Psoas muscle (tissue), 8 donors: ENCODE results near the gene PDZD2. TPM values are rescaled to one million over a fixed set of nuclear protein-coding genes. Genes with fewer than 3 reads are reported as not detected.

Source experiments
- ATAC-seq, 4 donors: fragments of 200-7000 bp; cut with Tn5 transposase; one replicate each; pipeline ENCODE4 v1.9.1; 2020; ENCODE audit warnings: moderate library complexity in 3 of 4, mild to moderate bottlenecking in 2 of 4
- DNase-seq, 2 donors: peaks; one replicate each; pipeline ENCODE4 v3.0.0-alpha.2; 2020
- H3K27ac ChIP-seq: fragments of 200-600 bp; one replicate; pipeline ENCODE4 v1.8.0; 2022
- H3K27me3 ChIP-seq, 3 donors: fragments of 200-600 bp in 1 of 3; one replicate each; pipeline versions ENCODE4 v1.6.1 to v1.8.0; 2013 to 2022; ENCODE audit warnings: low read length in 2 of 3, mild to moderate bottlenecking in 2 of 3, moderate library complexity in 1 of 3; ENCODE audit not compliant: insufficient read depth in 3 of 3
- H3K36me3 ChIP-seq, 2 donors: fragments of 200-600 bp in 1 of 2; one replicate each; pipeline versions ENCODE4 v1.6.1 to v1.8.0; 2013 to 2022; ENCODE audit warnings: low read depth in 1 of 2, mild to moderate bottlenecking in 1 of 2, moderate library complexity in 1 of 2; ENCODE audit not compliant: insufficient read depth in 1 of 2
- H3K4me1 ChIP-seq: fragments of 200-600 bp; one replicate; pipeline ENCODE4 v1.8.0; 2022
- H3K4me3 ChIP-seq: fragments of 200-600 bp; one replicate; pipeline ENCODE4 v1.8.0; 2022; ENCODE audit warnings: mild to moderate bottlenecking
- H3K9me3 ChIP-seq: fragments of 200-600 bp; one replicate; pipeline ENCODE4 v1.8.0; 2022
- WGBS, 3 donors: extraction: QIAGEN DNeasy Blood & Tissue Kit; methylation state at CpG; one replicate each; pipeline versions ENCODE4 v1.1.6 to v1.1.7; 2013; 5-methylcytosine and 5-hydroxymethylcytosine counted together
- intact Hi-C, 2 donors: fragments of 100-400 bp; cut with DNase I; formaldehyde crosslinking; loops; one replicate each; pipeline versions ENCODE4 v1.11.0 to v1.14.2; 2022
- polyA plus RNA-seq, 3 donors: library from polyadenylated mRNA; stranded (reverse); fragments of 200-250 nt; gene quantifications; one replicate each; pipeline ENCODE4 v1.2.3, GENCODE V29; 2013
- total RNA-seq, 4 donors: library from RNA; stranded (reverse); fragmentation: NEBNext Ultra II Directional in 2 of 4; extraction: Animal tissue kit (Norgen Biotek cat#: 25700) in 2 of 4; gene quantifications; one replicate each; pipeline versions ENCODE4 v1.2.1 to v1.2.4, GENCODE V29; 2021 to 2023
- TF ChIP-seq, protein P1 (sequence below): fragments of 200-600 bp; IDR thresholded peaks from one replicate; pipeline ENCODE4 v1.8.0; 2022; ENCODE audit warnings: antibody characterized with exemption
- donor health status: healthy with polysubstance abuse.
- donor health status: DM: no; HTN: no; CAD: no; lungs with moderate emphysema.
- donor health status: Bipolar disorder and iron deficiency.
- donor health status: healthy.
- donor health status: DM: yes; HTN: yes; CAD: no.
- donor health status: DM: no; HTN: no; CAD: no.
- donor health status: DM: no; HTN: no; CAD: no.
- donor health status: DM: yes; HTN: yes; CAD: no.

The PDZD2 gene
- total and polyA plus RNA-seq, 7 donors: 1.4 to 17.5 (median 4.5) TPM

DNA sequence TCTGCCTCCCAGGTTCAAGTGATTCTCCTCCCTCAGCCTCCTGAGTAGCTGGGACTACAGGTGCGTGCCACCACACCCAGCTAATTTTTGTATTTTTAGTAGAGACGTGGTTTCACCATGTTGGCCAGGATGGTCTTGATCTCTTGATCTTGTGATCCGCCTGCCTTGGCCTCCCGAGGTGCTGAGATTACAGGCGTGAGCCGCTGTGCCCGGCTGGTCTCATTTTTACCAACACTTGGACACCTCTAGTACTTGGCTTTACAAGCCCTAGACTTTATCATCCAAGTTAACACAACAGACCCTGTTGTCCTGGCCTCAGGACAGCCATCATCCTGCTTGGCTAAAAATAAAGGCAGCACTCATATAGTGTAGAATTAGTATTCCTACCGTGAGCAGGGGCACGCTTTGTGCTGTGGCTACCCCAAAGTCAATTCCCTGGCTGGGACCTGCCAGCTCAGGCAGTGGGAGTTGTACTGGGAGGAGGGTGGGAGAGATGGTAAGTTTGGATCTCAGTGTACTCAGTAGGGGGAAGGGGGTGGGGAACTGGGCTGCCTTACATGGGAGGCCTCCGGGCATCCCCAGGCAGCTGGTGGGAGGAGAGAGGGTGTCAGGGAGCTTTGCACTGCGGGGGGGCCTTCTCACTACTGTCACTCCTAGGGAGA is 6.6 kb downstream of the PDZD2 start:
- no peaks in the 10 kb centered on the region for H3K36me3 ChIP-seq
- WGBS, 3 donors: 61 to 79% (median 79%) methylated on average over 10 to 11 of the region's 11 CpGs
- intact Hi-C loops: loop anchor here in 1 of 2 donors (10.0 kb wide), 1 partner anchor 449 kb away; no protein-coding TSS in a partner anchor
- no peaks in the 10 kb centered on the region for H3K9me3 ChIP-seq
- ATAC-seq (peak in 1 of 4 donors; percentile 47), DNase-seq (no peak)
- no peak overlapping the region for H3K27ac ChIP-seq
- TF ChIP-seq, protein P1, sequence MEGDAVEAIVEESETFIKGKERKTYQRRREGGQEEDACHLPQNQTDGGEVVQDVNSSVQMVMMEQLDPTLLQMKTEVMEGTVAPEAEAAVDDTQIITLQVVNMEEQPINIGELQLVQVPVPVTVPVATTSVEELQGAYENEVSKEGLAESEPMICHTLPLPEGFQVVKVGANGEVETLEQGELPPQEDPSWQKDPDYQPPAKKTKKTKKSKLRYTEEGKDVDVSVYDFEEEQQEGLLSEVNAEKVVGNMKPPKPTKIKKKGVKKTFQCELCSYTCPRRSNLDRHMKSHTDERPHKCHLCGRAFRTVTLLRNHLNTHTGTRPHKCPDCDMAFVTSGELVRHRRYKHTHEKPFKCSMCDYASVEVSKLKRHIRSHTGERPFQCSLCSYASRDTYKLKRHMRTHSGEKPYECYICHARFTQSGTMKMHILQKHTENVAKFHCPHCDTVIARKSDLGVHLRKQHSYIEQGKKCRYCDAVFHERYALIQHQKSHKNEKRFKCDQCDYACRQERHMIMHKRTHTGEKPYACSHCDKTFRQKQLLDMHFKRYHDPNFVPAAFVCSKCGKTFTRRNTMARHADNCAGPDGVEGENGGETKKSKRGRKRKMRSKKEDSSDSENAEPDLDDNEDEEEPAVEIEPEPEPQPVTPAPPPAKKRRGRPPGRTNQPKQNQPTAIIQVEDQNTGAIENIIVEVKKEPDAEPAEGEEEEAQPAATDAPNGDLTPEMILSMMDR: no peak
- no peaks in the 10 kb centered on the region for H3K4me1 ChIP-seq
- H3K4me3 ChIP-seq: no peak overlapping the region
- no peaks in the 10 kb centered on the region for H3K27me3 ChIP-seq

GRCh38 chr5:31648326-31648725 is 9.4 kb downstream of the PDZD2 start:
- Histone ChIP-seq H3K27ac (no peak overlapping the region), H3K4me3 (no peak overlapping the region), H3K36me3 (no peaks in the 10 kb centered on the region), H3K9me3 (no peaks in the 10 kb centered on the region), H3K27me3 (no peaks in the 10 kb centered on the region), H3K4me1 (no peaks in the 10 kb centered on the region)
- DNase-seq: no peak
- no peak for ATAC-seq
- intact Hi-C loops: loop anchor here in 1 of 2 donors (10.0 kb wide), 1 partner anchor 446 kb away; no protein-coding TSS in a partner anchor
- TF ChIP-seq, protein P1: no peak
- 92 to 94% (median 94%) methylated on average over 6 of the region's 6 CpGs for WGBS, 3 donors

GRCh38 chr5:31651241-31651640 is 12.3 kb downstream of the PDZD2 start:
- H3K27me3 ChIP-seq: no peaks in the 10 kb centered on the region
- H3K9me3 ChIP-seq: no peaks in the 10 kb centered on the region
- DNase-seq (no peak), ATAC-seq (no peak)
- intact Hi-C loops: no loop called here
- TF ChIP-seq, protein P1: no peak
- H3K4me1 ChIP-seq: no peaks in the 10 kb centered on the region
- H3K4me3 ChIP-seq: no peak overlapping the region
- 89 to 93% (median 92%) methylated on average over 3 of the region's 3 CpGs for WGBS, 3 donors
- H3K27ac ChIP-seq: no peak overlapping the region
- no peaks in the 10 kb centered on the region for H3K36me3 ChIP-seq

DNA sequence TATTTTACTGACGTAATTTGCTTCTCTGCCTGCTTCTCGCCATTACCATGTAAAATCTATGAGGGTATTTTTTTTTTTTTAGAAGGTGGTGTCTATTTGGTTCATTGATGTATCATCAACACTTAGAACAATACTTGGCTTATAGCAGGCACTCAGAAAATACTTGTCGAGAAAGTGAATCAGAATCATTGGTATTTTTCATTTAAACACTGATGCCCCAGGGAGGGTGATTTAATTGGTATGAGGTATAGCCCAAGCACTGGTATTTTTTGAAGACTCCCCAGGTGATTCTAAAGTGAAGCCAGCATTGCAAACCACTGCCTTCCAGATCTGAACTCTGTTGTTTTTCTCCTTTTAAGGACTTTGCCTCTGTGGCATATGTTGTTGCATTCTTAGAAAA is 16.6 kb downstream of the PDZD2 start:
- H3K27ac ChIP-seq: no peak overlapping the region
- ATAC-seq (no peak), DNase-seq (no peak)
- TF ChIP-seq, protein P1: no peak
- H3K27me3 ChIP-seq: no peaks in the 10 kb centered on the region
- H3K4me1 ChIP-seq: no peaks in the 10 kb centered on the region
- intact Hi-C loops: no loop called here
- H3K9me3 ChIP-seq: no peaks in the 10 kb centered on the region
- 92 to 98% (median 92%) methylated on average over 3 of the region's 3 CpGs for WGBS, 3 donors
- no peak overlapping the region for H3K4me3 ChIP-seq
- no peaks in the 10 kb centered on the region for H3K36me3 ChIP-seq

DNA sequence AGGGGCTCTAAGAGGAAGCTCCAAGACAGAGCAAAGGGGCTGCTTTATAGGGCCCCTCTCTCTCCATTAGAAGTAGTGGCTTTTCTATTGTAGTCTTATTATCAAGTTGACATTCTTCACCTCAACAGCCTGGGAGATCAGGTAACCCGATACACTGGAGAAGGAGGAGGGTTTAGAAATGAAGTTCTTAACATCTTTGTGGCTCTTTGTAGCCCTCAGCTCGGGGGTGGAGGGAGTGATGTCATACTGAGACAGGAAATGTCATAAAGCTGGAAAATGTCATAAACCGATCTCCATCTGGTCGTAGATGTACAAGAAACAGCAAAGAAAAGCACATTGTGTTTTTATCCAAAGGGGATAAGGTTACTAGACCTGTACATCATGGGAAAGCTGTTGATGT is 17.9 kb downstream of the PDZD2 start:
- no peaks in the 10 kb centered on the region for H3K9me3 ChIP-seq
- H3K27ac ChIP-seq: no peak overlapping the region
- no peaks in the 10 kb centered on the region for H3K27me3 ChIP-seq
- TF ChIP-seq, protein P1: no peak
- no peaks in the 10 kb centered on the region for H3K36me3 ChIP-seq
- DNase-seq: no peak
- no peak overlapping the region for H3K4me3 ChIP-seq
- no peak for ATAC-seq
- 53 to 64% (median 56%) methylated on average over 4 of the region's 4 CpGs for WGBS, 3 donors
- H3K4me1 ChIP-seq: no peaks in the 10 kb centered on the region
- intact Hi-C loops: no loop called here
